A549 (cell line): ENCODE measurements around the gene TBPL2. TPM values are rescaled to one million over a fixed set of nuclear protein-coding genes. Genes with fewer than 3 reads are reported as not detected.

Source experiments
- ATAC-seq, 2 experiments: fragments of 200-7000 bp in 1 of 2; fragments of >200 bp in 1 of 2; cut with Nextera tagmentation in 1 of 2; cut with Tn5 transposase in 1 of 2; 3 replicates each; pipeline versions ENCODE4 v1.8.0 to v1.9.1; 2018 to 2020; ENCODE audit warnings: mild to moderate bottlenecking in 1 of 2, moderate library complexity in 1 of 2
- CTCF ChIA-PET: fragments of 300-600 bp; sonication (Branson Sonifier 250); formaldehyde crosslinking; extraction: SDS; loops from one replicate; lab custom pipeline; 2021; ENCODE audit warnings: antibody characterized with exemption, inconsistent platforms; lab: Yijun Ruan, JAX
- POLR2A ChIA-PET: fragments of 350-600 bp; formaldehyde crosslinking; extraction: SDS; loops from one replicate; lab custom pipeline; 2021; ENCODE audit warnings: antibody characterized with exemption, inconsistent platforms; lab: Yijun Ruan, JAX
- DNase-seq, 2 experiments: peaks; one replicate each; pipeline versions ENCODE4 v3.0.0 to v3.0.0-alpha.2; 2011 to 2016; ENCODE audit warnings: low read depth in 1 of 2, low spot score in 1 of 2
- FAIRE-seq: peaks from 2 replicates; lab custom pipeline; 2011; peaks lifted over from hg19 to GRCh38; lab: Jason Lieb, UNC
- H3K27ac ChIP-seq, 2 experiments: fragments of >200 bp; sonication (Bioruptor Twin); formaldehyde crosslinking; 3 replicates each; pipeline ENCODE4 v1.5.1; 2016 to 2017
- H3K4me1 ChIP-seq: fragments of >200 bp; sonication (Bioruptor Twin); formaldehyde crosslinking; 3 replicates; pipeline ENCODE4 v1.6.1; 2016
- H3K4me2 ChIP-seq: fragments of >200 bp; sonication (Bioruptor Twin); formaldehyde crosslinking; 3 replicates; pipeline ENCODE4 v1.6.1; 2016
- H3K4me3 ChIP-seq: fragments of >200 bp; sonication (Bioruptor Twin); formaldehyde crosslinking; 3 replicates; pipeline ENCODE4 v1.5.1; 2016
- H3K9me3 ChIP-seq: fragments of >200 bp; sonication (Bioruptor Twin); formaldehyde crosslinking; 3 replicates; pipeline ENCODE4 v1.6.1; 2016
- CHD2 ChIP-seq: fragments of 150-350 bp; IDR thresholded peaks from 2 replicates; pipeline ENCODE4 v1.6.1; 2014; ENCODE audit warnings: low read length; ENCODE audit not compliant: partially characterized antibody
- CHD4 ChIP-seq: fragments of 200-600 bp; sonication (generic); IDR thresholded peaks from 2 replicates; pipeline ENCODE4 v1.6.1; 2016; ENCODE audit warnings: antibody characterized with exemption, mild to moderate bottlenecking, borderline replicate concordance
- EHMT2 ChIP-seq: fragments of 200-600 bp; sonication (generic); IDR thresholded peaks from 2 replicates; pipeline ENCODE4 v1.6.1; 2016; ENCODE audit warnings: antibody characterized with exemption, low read depth, mild to moderate bottlenecking, moderate library complexity
- FOSL2 ChIP-seq, 2 experiments: fragments of 450-650 bp in 1 of 2; fragments of >200 bp in 1 of 2; sonication (Bioruptor Twin) in 1 of 2; formaldehyde crosslinking; IDR thresholded peaks; 2 replicates each; pipeline versions ENCODE4 v1.5.0 to v1.6.1; 2016 to 2020; ENCODE audit warnings: mild to moderate bottlenecking in 1 of 2, moderate library complexity in 1 of 2
- GATA3 ChIP-seq: IDR thresholded peaks from 2 replicates; pipeline ENCODE4 v1.6.1; 2012; ENCODE audit warnings: borderline replicate concordance
- HEYL ChIP-seq: fragments of 250-450 bp; sonication (Bioruptor Pico); IDR thresholded peaks from 2 replicates; pipeline ENCODE4 v1.8.0; 2021; ENCODE audit warnings: mild to moderate bottlenecking, moderate library complexity
- HOXB5 ChIP-seq: fragments of 250-450 bp; sonication (Bioruptor Pico); IDR thresholded peaks from 2 replicates; pipeline ENCODE4 v1.5.0; 2020; ENCODE audit warnings: mild to moderate bottlenecking, moderate library complexity
- JUN ChIP-seq, 2 experiments: fragments of >200 bp; sonication (Bioruptor Twin); formaldehyde crosslinking; IDR thresholded peaks; 2 replicates in 1 of 2; 3 replicates in 1 of 2; pipeline ENCODE4 v1.6.1; 2016 to 2017
- KDM1A ChIP-seq: fragments of 200-600 bp; sonication (generic); IDR thresholded peaks from 2 replicates; pipeline ENCODE4 v1.6.1; 2016; ENCODE audit warnings: low read depth, mild to moderate bottlenecking
- KDM5A ChIP-seq: fragments of 200-600 bp; sonication (generic); IDR thresholded peaks from 2 replicates; pipeline ENCODE4 v1.6.1; 2016; ENCODE audit warnings: antibody characterized with exemption, mild to moderate bottlenecking
- MAFK ChIP-seq: fragments of 450-650 bp; IDR thresholded peaks from 2 replicates; pipeline ENCODE4 v1.6.1; 2014; ENCODE audit not compliant: partially characterized antibody
- MAZ ChIP-seq: fragments of 150-350 bp; IDR thresholded peaks from 2 replicates; pipeline ENCODE4 v1.6.1; 2014; ENCODE audit warnings: antibody characterized with exemption, low read depth, low read length, borderline replicate concordance
- NPAS2 ChIP-seq: fragments of 250-450 bp; sonication (Bioruptor Pico); IDR thresholded peaks from 2 replicates; pipeline ENCODE4 v1.8.0; 2022; ENCODE audit warnings: mild to moderate bottlenecking, moderate library complexity, borderline replicate concordance
- NR3C1 ChIP-seq: fragments of >200 bp; sonication (Bioruptor Twin); formaldehyde crosslinking; IDR thresholded peaks from 3 replicates; pipeline ENCODE4 v1.6.1; 2017
- RAD21 ChIP-seq, 2 experiments: fragments of >200 bp in 1 of 2; sonication (Bioruptor Twin) in 1 of 2; formaldehyde crosslinking in 1 of 2; IDR thresholded peaks in 1 of 2; conservative IDR thresholded peaks in 1 of 2; 2 replicates in 1 of 2; 3 replicates in 1 of 2; pipeline ENCODE4 v1.6.1; 2012 to 2018; ENCODE audit warnings: inconsistent platforms in 1 of 2
- SMC3 ChIP-seq: fragments of >200 bp; sonication (Bioruptor Twin); formaldehyde crosslinking; IDR thresholded peaks from 3 replicates; pipeline ENCODE4 v1.6.1; 2018; ENCODE audit warnings: inconsistent platforms
- WGBS: methylation state at CpG from one replicate; pipeline ENCODE4 v1.1.6; 2017; ENCODE audit errors: missing lambda C conversion rate; 5-methylcytosine and 5-hydroxymethylcytosine counted together
- polyA plus RNA-seq, 4 experiments: library from polyadenylated mRNA; depleted of rRNA in 3 of 4; stranded (reverse); fragments of >200 nt; fragmentation: RNase III in 1 of 4; extraction: RNeasy Plus Mini Kit Qiagen cat#74134 plus additional on column Dnase treatment in 1 of 4; gene quantifications; 2 replicates in 3 of 4; 3 replicates in 1 of 4; pipeline ENCODE4 v1.2.3, GENCODE V29; 2011 to 2017
- small RNA-seq, 6 experiments: library from RNA; depleted of rRNA; stranded (forward); fragments of <200 nt; gene quantifications; one replicate each; pipeline ENCODE3, GENCODE V24; 2012
- TF ChIP-seq, protein P1 (sequence below): fragments of 150-350 bp; IDR thresholded peaks from 2 replicates; pipeline ENCODE4 v1.6.1; 2014; ENCODE audit warnings: low read depth, mild to moderate bottlenecking, low read length
- TF ChIP-seq, protein P2 (sequence below): IDR thresholded peaks from 2 replicates; pipeline ENCODE4 v1.6.1; 2012

TBPL2 gene
- polyA plus RNA-seq, 2 of the 4 experiments (the other 2 are of a cell fraction): not detected

DNA sequence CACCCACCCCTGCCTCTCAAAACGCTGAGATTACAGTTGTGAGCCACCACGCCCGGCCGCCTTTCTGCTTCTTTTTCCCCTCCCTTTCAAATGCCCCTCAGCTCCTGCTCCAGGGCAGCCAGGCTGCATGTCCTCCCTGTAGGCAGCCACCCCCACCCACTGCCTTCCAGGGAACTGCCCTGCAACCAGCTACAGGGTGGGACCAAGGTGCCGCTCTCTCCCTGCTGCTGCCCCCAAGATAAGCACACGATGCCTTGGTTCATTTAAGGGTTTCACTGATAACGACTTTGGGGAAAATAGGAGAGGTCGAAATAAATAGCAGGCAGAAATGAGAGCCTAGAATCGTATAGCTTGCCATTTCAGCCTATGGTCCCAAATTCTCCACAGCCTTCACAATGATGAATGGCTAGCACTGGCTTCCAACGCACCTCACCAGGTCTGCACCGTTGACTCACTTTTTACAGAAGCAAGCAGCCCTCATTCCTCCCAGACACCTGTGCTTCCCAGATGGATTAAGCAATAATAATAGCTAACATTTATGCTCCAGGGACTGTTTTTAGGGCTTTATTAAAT, 69.4 kb downstream of the TBPL2 start:
- ChIA-PET CTCF (interaction anchor here (0.8 to 3.1 kb wide), 3 partner anchors 10 to 99 kb away, joined by 4 to 10 read pairs (median 5); partner anchors contain the start of gene FBXO34), POLR2A (no interaction called here)
- Histone ChIP-seq H3K27ac (no peak overlapping the region), H3K4me3 (no peak overlapping the region), H3K4me1 (peaks cover 5% of the 10 kb centered on the region; the same call in 1 of the 3 replicates)
- no peak for DNase-seq
- no peak for TF ChIP-seq RAD21 (conservative IDR thresholded peaks at IDR 0.05 in 1 of 2, IDR thresholded peaks at IDR 0.05 in 1 of 2)
- no peak for TF ChIP-seq HOXB5 (CRISPR knock-in tag)
- no peak for TF ChIP-seq SMC3
- TF ChIP-seq JUN (IDR thresholded peaks at IDR 0.05): no peak
- no peak for TF ChIP-seq CHD4
- TF ChIP-seq HEYL: no peak
- no peak for TF ChIP-seq NPAS2
- TF ChIP-seq, protein P1, sequence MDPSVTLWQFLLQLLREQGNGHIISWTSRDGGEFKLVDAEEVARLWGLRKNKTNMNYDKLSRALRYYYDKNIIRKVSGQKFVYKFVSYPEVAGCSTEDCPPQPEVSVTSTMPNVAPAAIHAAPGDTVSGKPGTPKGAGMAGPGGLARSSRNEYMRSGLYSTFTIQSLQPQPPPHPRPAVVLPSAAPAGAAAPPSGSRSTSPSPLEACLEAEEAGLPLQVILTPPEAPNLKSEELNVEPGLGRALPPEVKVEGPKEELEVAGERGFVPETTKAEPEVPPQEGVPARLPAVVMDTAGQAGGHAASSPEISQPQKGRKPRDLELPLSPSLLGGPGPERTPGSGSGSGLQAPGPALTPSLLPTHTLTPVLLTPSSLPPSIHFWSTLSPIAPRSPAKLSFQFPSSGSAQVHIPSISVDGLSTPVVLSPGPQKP: no peak
- no peak for TF ChIP-seq GATA3
- no peak for TF ChIP-seq MAFK
- TF ChIP-seq KDM1A: no peak
- TF ChIP-seq FOSL2 (IDR thresholded peaks at IDR 0.05): no peak
- no peak for TF ChIP-seq FOSL2 (CRISPR knock-in tag; IDR thresholded peaks at IDR 0.05)
- no peak for TF ChIP-seq KDM5A
- TF ChIP-seq, protein P2, sequence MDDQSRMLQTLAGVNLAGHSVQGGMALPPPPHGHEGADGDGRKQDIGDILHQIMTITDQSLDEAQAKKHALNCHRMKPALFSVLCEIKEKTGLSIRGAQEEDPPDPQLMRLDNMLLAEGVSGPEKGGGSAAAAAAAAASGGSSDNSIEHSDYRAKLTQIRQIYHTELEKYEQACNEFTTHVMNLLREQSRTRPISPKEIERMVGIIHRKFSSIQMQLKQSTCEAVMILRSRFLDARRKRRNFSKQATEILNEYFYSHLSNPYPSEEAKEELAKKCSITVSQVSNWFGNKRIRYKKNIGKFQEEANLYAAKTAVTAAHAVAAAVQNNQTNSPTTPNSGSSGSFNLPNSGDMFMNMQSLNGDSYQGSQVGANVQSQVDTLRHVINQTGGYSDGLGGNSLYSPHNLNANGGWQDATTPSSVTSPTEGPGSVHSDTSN: no peak
- no peak for TF ChIP-seq EHMT2
- TF ChIP-seq, all 56 proteins: peak for 0
- Histone ChIP-seq H3K4me2 (no peak overlapping the region), H3K9me3 (no peaks in the 10 kb centered on the region)
- 86% methylated on average over 11 of the region's 11 CpGs for WGBS
- no peak for ATAC-seq
- no peak for FAIRE-seq

DNA sequence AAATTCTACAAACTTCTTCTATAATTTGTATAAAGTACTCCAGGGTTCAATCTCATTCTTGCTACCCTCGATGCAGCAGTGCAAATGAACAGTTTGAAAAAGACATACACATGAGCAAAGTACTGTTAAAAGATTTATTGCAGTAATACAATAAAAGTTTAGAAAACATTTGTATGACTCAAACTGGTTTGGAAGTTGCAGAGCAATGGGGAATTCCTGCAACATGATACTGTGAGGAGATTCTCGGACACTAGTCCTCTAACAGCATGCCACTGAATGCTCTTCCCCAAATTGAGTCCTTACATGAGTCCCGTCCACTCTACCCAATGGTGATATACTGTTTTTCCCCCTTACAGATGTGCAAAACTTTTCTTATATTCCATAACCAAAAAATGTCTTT, 74.1 kb downstream of the TBPL2 start:
- no peak for DNase-seq
- peaks cover 12% of the 10 kb centered on the region; the same call in 1 of the 3 replicates for H3K4me1 ChIP-seq
- POLR2A ChIA-PET: no interaction called here
- peak in 1 of 2 experiments; percentile 42; a peak in 1 of 6 replicates for ATAC-seq
- TF ChIP-seq NR3C1: no peak
- TF ChIP-seq CHD2: no peak
- no peak for TF ChIP-seq MAZ
- TF ChIP-seq, all 56 proteins: peak for 0
- no peak for FAIRE-seq
- CTCF ChIA-PET: interaction anchor here (1.0 to 3.7 kb wide), 4 partner anchors 10 to 153 kb away, joined by 4 to 14 read pairs (median 4); partner anchors contain the start of gene FBXO34
- no peak overlapping the region for H3K4me3 ChIP-seq
- H3K9me3 ChIP-seq: no peaks in the 10 kb centered on the region
- WGBS: 43% methylated on average over 3 of the region's 3 CpGs
- no peak overlapping the region for H3K27ac ChIP-seq
- no peak overlapping the region for H3K4me2 ChIP-seq

Small RNA genes within 50 kb of the gene (small RNA-seq; reads per million reads assigned to genes)
- gene AL356801.1: 0 reads per million in 6 experiments

Other genes with a start within 250 kb of the TBPL2 start
- 28.5 and 46.6 TPM in 2 replicates for gene DLGAP5, start 249.0 kb downstream of the TBPL2 start, polyA plus RNA-seq (2011; rRNA removed)
- 42.1 to 49.6 TPM (median 46.1 TPM) in 3 replicates for gene DLGAP5, start 249.0 kb downstream of the TBPL2 start, polyA plus RNA-seq (2017; fragmentation: RNase III; extraction: RNeasy Plus Mini Kit Qiagen cat#74134 plus additional on column Dnase treatment)
- 27.4 and 28.0 TPM in 2 replicates for gene FBXO34, start 169.2 kb downstream of the TBPL2 start, polyA plus RNA-seq (2011; rRNA removed)
- gene FBXO34, start 169.2 kb downstream of the TBPL2 start, polyA plus RNA-seq (2017; fragmentation: RNase III; extraction: RNeasy Plus Mini Kit Qiagen cat#74134 plus additional on column Dnase treatment): 13.9 to 15.4 TPM (median 14.8 TPM) in 3 replicates
- gene ATG14, start 28.8 kb downstream of the TBPL2 start, polyA plus RNA-seq (2011; rRNA removed): 7.4 and 7.6 TPM in 2 replicates
- gene ATG14, start 28.8 kb downstream of the TBPL2 start, polyA plus RNA-seq (2017; fragmentation: RNase III; extraction: RNeasy Plus Mini Kit Qiagen cat#74134 plus additional on column Dnase treatment): 5.7 to 6.3 TPM (median 5.9 TPM) in 3 replicates
- gene KTN1, start 139.6 kb upstream of the TBPL2 start, polyA plus RNA-seq (2011; rRNA removed): 118 and 233 TPM in 2 replicates
- gene KTN1, start 139.6 kb upstream of the TBPL2 start, polyA plus RNA-seq (2017; fragmentation: RNase III; extraction: RNeasy Plus Mini Kit Qiagen cat#74134 plus additional on column Dnase treatment): 153 to 158 TPM (median 157 TPM) in 3 replicates